Hepatic stellate cell (primary cell): ENCODE data around the gene PPM1H.

Experiments used
- DNase-seq: peaks from one replicate; pipeline ENCODE4 v3.0.0; 2011; ENCODE audit warnings: low spot score

PPM1H gene

GRCh38 chr12:62799126-62799736, 135.7 kb downstream of the PPM1H start:
- peak; percentile 74 for DNase-seq

- DNase-seq: no peak
Measured at GRCh38 chr12:62794218-62794583, 140.7 kb downstream of the PPM1H start.

GRCh38 chr12:62793256-62794217, 141.4 kb downstream of the PPM1H start:
- peak; percentile 77 for DNase-seq

GRCh38 chr12:62792236-62792870, 142.6 kb downstream of the PPM1H start:
- DNase-seq: no peak

GRCh38 chr12:62789851-62790250, 145.1 kb downstream of the PPM1H start:
- no peak for DNase-seq

GRCh38 chr12:62787611-62788010, 147.3 kb downstream of the PPM1H start:
- no peak for DNase-seq

- DNase-seq: no peak
Measured at GRCh38 chr12:62787023-62787422, 147.9 kb downstream of the PPM1H start.

- peak; percentile 41 for DNase-seq
Measured at GRCh38 chr12:62785941-62786559, 148.9 kb downstream of the PPM1H start.

GRCh38 chr12:62784576-62784975, 150.4 kb downstream of the PPM1H start:
- no peak for DNase-seq

GRCh38 chr12:62783881-62784280, 151.1 kb downstream of the PPM1H start:
- no peak for DNase-seq

GRCh38 chr12:62781136-62781880, 153.6 kb downstream of the PPM1H start:
- no peak for DNase-seq

- no peak for DNase-seq
Measured at GRCh38 chr12:62779488-62779887, 155.5 kb downstream of the PPM1H start.

GRCh38 chr12:62778187-62778586, 156.8 kb downstream of the PPM1H start:
- no peak for DNase-seq

GRCh38 chr12:62776997-62777396, 158.0 kb downstream of the PPM1H start:
- no peak for DNase-seq

- no peak for DNase-seq
Measured at GRCh38 chr12:62776575-62776974, 158.4 kb downstream of the PPM1H start.

- DNase-seq: no peak
Measured at GRCh38 chr12:62774794-62775193, 160.2 kb downstream of the PPM1H start.

- no peak for DNase-seq
Measured at GRCh38 chr12:62772416-62772955, 162.5 kb downstream of the PPM1H start.

GRCh38 chr12:62771828-62772227, 163.1 kb downstream of the PPM1H start:
- no peak for DNase-seq

GRCh38 chr12:62770381-62770780, 164.6 kb downstream of the PPM1H start:
- DNase-seq: no peak

GRCh38 chr12:62769076-62769619, 165.8 kb downstream of the PPM1H start:
- DNase-seq: no peak

GRCh38 chr12:62767946-62768345, 167.0 kb downstream of the PPM1H start:
- DNase-seq: no peak
